K562 (cell line): ENCODE results near the gene CIB1. TPM values are rescaled to one million over a fixed set of nuclear protein-coding genes. Genes with fewer than 3 reads are reported as not detected.

Experiments used
- ARID2 ChIP-seq: fragments of 450-650 bp; IDR thresholded peaks from 2 replicates; pipeline ENCODE4 v1.6.1; 2017; ENCODE audit warnings: antibody characterized with exemption, mild to moderate bottlenecking
- BRD4 ChIP-seq: fragments of 200-600 bp; sonication (generic); IDR thresholded peaks from 2 replicates; pipeline ENCODE4 v1.6.1; 2017; ENCODE audit warnings: inconsistent platforms
- CCAR2 ChIP-seq: fragments of 200-400 bp; formaldehyde crosslinking; IDR thresholded peaks from 2 replicates; pipeline ENCODE4 v1.6.1; 2017; ENCODE audit warnings: mild to moderate bottlenecking, low read depth, low read length
- FOXA3 ChIP-seq, 2 experiments: fragments of 450-650 bp in 1 of 2; sonication (generic) in 1 of 2; formaldehyde crosslinking; IDR thresholded peaks in 1 of 2; conservative IDR thresholded peaks in 1 of 2; 2 replicates each; pipeline versions ENCODE4 v1.4.0 to v1.8.0; 2020 to 2022; ENCODE audit warnings: mild to moderate bottlenecking in 2 of 2, missing genetic modification reagents in 1 of 2
- FOXJ2 ChIP-seq: fragments of 200-800 bp; sonication (Bioruptor generic); IDR thresholded peaks from 2 replicates; pipeline ENCODE4 v1.6.1; 2016; ENCODE audit warnings: missing genetic modification characterization, missing compliant biosample characterization
- JUNB ChIP-seq: fragments of 450-650 bp; formaldehyde crosslinking; conservative IDR thresholded peaks from 2 replicates; pipeline ENCODE4 v1.4.0; 2020; ENCODE audit warnings: mild to moderate bottlenecking
- MECOM ChIP-seq: fragments of 250-450 bp; sonication (Bioruptor Pico); IDR thresholded peaks from 2 replicates; pipeline ENCODE4 v1.8.0; 2022; ENCODE audit warnings: inconsistent platforms
- MIER1 ChIP-seq: fragments of 450-650 bp; IDR thresholded peaks from 2 replicates; pipeline ENCODE4 v1.6.1; 2016; ENCODE audit warnings: antibody characterized with exemption, mild to moderate bottlenecking, low read depth
- PRPF4 ChIP-seq: fragments of 200-400 bp; formaldehyde crosslinking; IDR thresholded peaks from one replicate; pipeline ENCODE4 v1.6.1; 2017; ENCODE audit warnings: low read length, low read depth, mild to moderate bottlenecking; ENCODE audit not compliant: insufficient read depth, poor library complexity, severe bottlenecking
- TCF7L2 ChIP-seq: fragments of 150-350 bp; IDR thresholded peaks from 2 replicates; pipeline ENCODE4 v1.6.1; 2016; ENCODE audit warnings: low read depth, mild to moderate bottlenecking, low read length, moderate library complexity
- ZNF143 ChIP-seq: sonication (generic); formaldehyde crosslinking; IDR thresholded peaks from 2 replicates; pipeline ENCODE4 v1.9.0; 2022; ENCODE audit warnings: mild to moderate bottlenecking, missing genetic modification reagents
- ZNF75A ChIP-seq: fragments of 450-650 bp; formaldehyde crosslinking; IDR thresholded peaks from 2 replicates; pipeline ENCODE4 v1.4.0; 2020; ENCODE audit warnings: mild to moderate bottlenecking
- ZNF764 ChIP-seq: fragments of 250-450 bp; sonication (Bioruptor Pico); IDR thresholded peaks from 2 replicates; pipeline ENCODE4 v1.4.0; 2020; ENCODE audit warnings: low read depth, mild to moderate bottlenecking, moderate library complexity
- polyA plus RNA-seq, 8 experiments: library from polyadenylated mRNA; depleted of rRNA in 4 of 8; stranded (reverse) in 5 of 8; unstranded in 3 of 8; fragments of >200 nt; fragmentation: Nextera tagmentation in 2 of 8; fragmentation: Illumina TruSeq in 1 of 8; extraction: Ambion mirVana in 2 of 8; extraction: Trizol in 1 of 8; gene quantifications; 2 replicates each; pipeline versions ENCODE4 v1.2.1 to v1.2.3, GENCODE V29; 2011 to 2014; ENCODE audit warnings: inconsistent platforms in 1 of 8, missing spikeins in 1 of 8
- total RNA-seq, 7 experiments: library from RNA; depleted of rRNA in 6 of 7; stranded (reverse); fragments of >200 nt in 6 of 7; fragmentation: Illumina TruSeq in 2 of 7; extraction: Trizol in 2 of 7; gene quantifications; 2 replicates each; pipeline versions ENCODE4 v1.2.1 to v1.2.3, GENCODE V29; 2011 to 2021; ENCODE audit warnings: low replicate concordance in 1 of 7
- TF ChIP-seq, protein P1 (sequence below): sonication (generic); formaldehyde crosslinking; IDR thresholded peaks from 2 replicates; pipeline ENCODE4 v1.8.0; 2022; ENCODE audit warnings: mild to moderate bottlenecking, missing genetic modification reagents
- TF ChIP-seq, protein P2 (sequence below): fragments of 450-650 bp; formaldehyde crosslinking; IDR thresholded peaks from 2 replicates; pipeline ENCODE4 v1.4.0; 2022; ENCODE audit warnings: mild to moderate bottlenecking, moderate library complexity
- TF ChIP-seq, protein P3 (sequence below): fragments of 250-450 bp; sonication (Bioruptor Pico); IDR thresholded peaks from 2 replicates; pipeline ENCODE4 v1.8.0; 2021; ENCODE audit warnings: borderline replicate concordance, mild to moderate bottlenecking, moderate library complexity; ENCODE audit not compliant: poor library complexity, severe bottlenecking
- TF ChIP-seq, protein P4 (sequence below): fragments of 450-650 bp; IDR thresholded peaks from 2 replicates; pipeline ENCODE4 v1.6.1; 2018; ENCODE audit not compliant: partially characterized antibody
- TF ChIP-seq, protein P5 (sequence below): fragments of 450-650 bp; formaldehyde crosslinking; IDR thresholded peaks from 2 replicates; pipeline ENCODE4 v1.4.0; 2022; ENCODE audit warnings: missing genetic modification characterization

CIB1 gene
- total and polyA plus RNA-seq, 9 of the 15 experiments (the other 6 are each of a cell fraction or from before 2014, with no cell fraction given): 14.9 to 136 (median 64.5) TPM

DNA sequence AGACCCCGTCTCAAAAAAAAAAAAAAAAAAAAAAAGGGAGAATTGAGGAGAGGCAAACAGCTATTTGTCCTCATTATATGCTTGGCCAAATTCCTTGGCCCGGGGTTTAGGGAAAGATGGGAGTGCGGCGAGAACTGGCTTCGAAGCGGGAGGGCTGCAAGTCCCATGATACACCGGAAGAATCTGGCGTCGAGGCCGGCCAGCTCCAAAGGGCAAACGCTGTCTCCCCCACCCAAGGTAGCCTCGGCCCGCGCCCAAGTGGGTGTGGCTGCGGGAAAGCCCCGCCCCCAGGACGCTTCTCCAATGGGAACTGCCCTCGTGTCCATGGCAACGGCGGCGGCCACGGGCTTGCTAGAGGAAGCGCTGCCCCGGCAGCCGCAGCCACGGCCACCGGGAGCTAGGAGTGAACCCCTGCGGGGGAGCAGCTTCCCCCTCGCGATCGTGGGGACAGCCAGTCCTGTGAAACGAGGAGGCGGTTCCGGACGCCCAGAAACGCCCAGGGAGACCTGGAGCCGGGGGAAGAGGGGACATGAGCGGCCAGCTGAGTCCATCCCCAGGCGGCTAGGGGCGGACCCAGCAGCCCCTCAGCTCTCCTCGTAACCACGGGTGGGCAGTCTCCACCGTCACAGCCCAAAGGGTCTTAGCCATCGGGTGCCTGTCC lies 15.6 kb upstream of the CIB1 start, which contains the start of gene TTLL13 (continued):
- TF ChIP-seq MECOM (CRISPR knock-in tag) (no peak), FOXJ2 (tag) (no peak), ZNF75A (CRISPR knock-in tag) (no peak), JUNB (CRISPR knock-in tag) (no peak), BRD4 (no peak), ARID2 (no peak), ZNF143 (CRISPR knock-in tag) (no peak), ZNF764 (no peak), PRPF4 (no peak), FOXA3 (CRISPR knock-in tag; conservative IDR thresholded peaks at IDR 0.05 in 1 of 2, IDR thresholded peaks at IDR 0.05 in 1 of 2) (no peak), MIER1 (no peak), TCF7L2 (no peak), CCAR2 (no peak)
- TF ChIP-seq, protein P1, sequence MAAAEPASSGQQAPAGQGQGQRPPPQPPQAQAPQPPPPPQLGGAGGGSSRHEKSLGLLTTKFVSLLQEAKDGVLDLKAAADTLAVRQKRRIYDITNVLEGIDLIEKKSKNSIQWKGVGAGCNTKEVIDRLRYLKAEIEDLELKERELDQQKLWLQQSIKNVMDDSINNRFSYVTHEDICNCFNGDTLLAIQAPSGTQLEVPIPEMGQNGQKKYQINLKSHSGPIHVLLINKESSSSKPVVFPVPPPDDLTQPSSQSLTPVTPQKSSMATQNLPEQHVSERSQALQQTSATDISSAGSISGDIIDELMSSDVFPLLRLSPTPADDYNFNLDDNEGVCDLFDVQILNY: no peak
- TF ChIP-seq, protein P2, sequence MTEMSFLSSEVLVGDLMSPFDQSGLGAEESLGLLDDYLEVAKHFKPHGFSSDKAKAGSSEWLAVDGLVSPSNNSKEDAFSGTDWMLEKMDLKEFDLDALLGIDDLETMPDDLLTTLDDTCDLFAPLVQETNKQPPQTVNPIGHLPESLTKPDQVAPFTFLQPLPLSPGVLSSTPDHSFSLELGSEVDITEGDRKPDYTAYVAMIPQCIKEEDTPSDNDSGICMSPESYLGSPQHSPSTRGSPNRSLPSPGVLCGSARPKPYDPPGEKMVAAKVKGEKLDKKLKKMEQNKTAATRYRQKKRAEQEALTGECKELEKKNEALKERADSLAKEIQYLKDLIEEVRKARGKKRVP (CRISPR knock-in tag): no peak
- TF ChIP-seq, protein P3, sequence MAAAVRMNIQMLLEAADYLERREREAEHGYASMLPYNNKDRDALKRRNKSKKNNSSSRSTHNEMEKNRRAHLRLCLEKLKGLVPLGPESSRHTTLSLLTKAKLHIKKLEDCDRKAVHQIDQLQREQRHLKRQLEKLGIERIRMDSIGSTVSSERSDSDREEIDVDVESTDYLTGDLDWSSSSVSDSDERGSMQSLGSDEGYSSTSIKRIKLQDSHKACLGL (CRISPR knock-in tag): no peak
- TF ChIP-seq, protein P4, sequence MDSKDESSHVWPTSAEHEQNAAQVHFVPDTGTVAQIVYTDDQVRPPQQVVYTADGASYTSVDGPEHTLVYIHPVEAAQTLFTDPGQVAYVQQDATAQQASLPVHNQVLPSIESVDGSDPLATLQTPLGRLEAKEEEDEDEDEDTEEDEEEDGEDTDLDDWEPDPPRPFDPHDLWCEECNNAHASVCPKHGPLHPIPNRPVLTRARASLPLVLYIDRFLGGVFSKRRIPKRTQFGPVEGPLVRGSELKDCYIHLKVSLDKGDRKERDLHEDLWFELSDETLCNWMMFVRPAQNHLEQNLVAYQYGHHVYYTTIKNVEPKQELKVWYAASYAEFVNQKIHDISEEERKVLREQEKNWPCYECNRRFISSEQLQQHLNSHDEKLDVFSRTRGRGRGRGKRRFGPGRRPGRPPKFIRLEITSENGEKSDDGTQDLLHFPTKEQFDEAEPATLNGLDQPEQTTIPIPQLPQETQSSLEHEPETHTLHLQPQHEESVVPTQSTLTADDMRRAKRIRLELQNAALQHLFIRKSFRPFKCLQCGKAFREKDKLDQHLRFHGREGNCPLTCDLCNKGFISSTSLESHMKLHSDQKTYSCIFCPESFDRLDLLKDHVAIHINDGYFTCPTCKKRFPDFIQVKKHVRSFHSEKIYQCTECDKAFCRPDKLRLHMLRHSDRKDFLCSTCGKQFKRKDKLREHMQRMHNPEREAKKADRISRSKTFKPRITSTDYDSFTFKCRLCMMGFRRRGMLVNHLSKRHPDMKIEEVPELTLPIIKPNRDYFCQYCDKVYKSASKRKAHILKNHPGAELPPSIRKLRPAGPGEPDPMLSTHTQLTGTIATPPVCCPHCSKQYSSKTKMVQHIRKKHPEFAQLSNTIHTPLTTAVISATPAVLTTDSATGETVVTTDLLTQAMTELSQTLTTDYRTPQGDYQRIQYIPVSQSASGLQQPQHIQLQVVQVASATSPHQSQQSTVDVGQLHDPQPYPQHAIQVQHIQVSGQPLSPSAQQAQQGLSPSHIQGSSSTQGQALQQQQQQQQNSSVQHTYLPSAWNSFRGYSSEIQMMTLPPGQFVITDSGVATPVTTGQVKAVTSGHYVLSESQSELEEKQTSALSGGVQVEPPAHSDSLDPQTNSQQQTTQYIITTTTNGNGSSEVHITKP: peak; percentile 93
- TF ChIP-seq, protein P5, sequence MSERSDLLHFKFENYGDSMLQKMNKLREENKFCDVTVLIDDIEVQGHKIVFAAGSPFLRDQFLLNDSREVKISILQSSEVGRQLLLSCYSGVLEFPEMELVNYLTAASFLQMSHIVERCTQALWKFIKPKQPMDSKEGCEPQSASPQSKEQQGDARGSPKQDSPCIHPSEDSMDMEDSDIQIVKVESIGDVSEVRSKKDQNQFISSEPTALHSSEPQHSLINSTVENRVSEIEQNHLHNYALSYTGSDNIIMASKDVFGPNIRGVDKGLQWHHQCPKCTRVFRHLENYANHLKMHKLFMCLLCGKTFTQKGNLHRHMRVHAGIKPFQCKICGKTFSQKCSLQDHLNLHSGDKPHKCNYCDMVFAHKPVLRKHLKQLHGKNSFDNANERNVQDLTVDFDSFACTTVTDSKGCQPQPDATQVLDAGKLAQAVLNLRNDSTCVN (CRISPR knock-in tag): no peak
